GM23338 (cell line): ENCODE measurements around the gene PIGU. TPM values are rescaled to one million over a fixed set of nuclear protein-coding genes. Genes with fewer than 3 reads are reported as not detected.

Source experiments
- ATAC-seq: fragments of 200-7000 bp; cut with Tn5 transposase; 3 replicates; pipeline ENCODE4 v1.9.1; 2020
- DNase-seq: peaks from one replicate; pipeline ENCODE4 v3.0.0-alpha.2; 2015; ENCODE audit warnings: low spot score
- H2AFZ ChIP-seq: fragments of 200-600 bp; sonication (generic); 2 replicates; pipeline ENCODE4 v1.8.0; 2016; ENCODE audit warnings: antibody characterized with exemption, mild to moderate bottlenecking, moderate library complexity
- H3F3A ChIP-seq: fragments of 200-600 bp; sonication (generic); replicated peaks from 2 replicates; pipeline ENCODE4 v1.8.0; 2017; ENCODE audit warnings: antibody characterized with exemption, mixed run types, low read depth
- H3K27ac ChIP-seq: fragments of 200-600 bp; sonication (generic); 2 replicates; pipeline ENCODE4 v1.6.1; 2016; ENCODE audit warnings: low read depth
- H3K27me3 ChIP-seq: fragments of 200-600 bp; sonication (generic); 2 replicates; pipeline ENCODE4 v1.8.0; 2016; ENCODE audit warnings: mild to moderate bottlenecking, mixed run types, moderate library complexity; ENCODE audit not compliant: insufficient read depth
- H3K36me3 ChIP-seq: fragments of 200-600 bp; sonication (generic); 2 replicates; pipeline ENCODE4 v1.8.0; 2016; ENCODE audit warnings: mild to moderate bottlenecking; ENCODE audit not compliant: insufficient read depth
- H3K4me1 ChIP-seq: fragments of 200-600 bp; sonication (generic); 2 replicates; pipeline ENCODE4 v1.8.0; 2016; ENCODE audit warnings: mild to moderate bottlenecking, moderate library complexity; ENCODE audit not compliant: insufficient read depth
- H3K4me2 ChIP-seq: fragments of 200-600 bp; sonication (generic); 2 replicates; pipeline ENCODE4 v1.7.1; 2017; ENCODE audit warnings: mixed run types
- H3K4me3 ChIP-seq: fragments of 200-600 bp; sonication (generic); 2 replicates; pipeline ENCODE4 v1.6.1; 2016; ENCODE audit warnings: mixed run types
- H3K79me2 ChIP-seq: fragments of 200-600 bp; sonication (generic); replicated peaks from 2 replicates; pipeline ENCODE4 v1.8.0; 2017; ENCODE audit warnings: mild to moderate bottlenecking; ENCODE audit not compliant: insufficient read depth
- H3K9me2 ChIP-seq: fragments of 200-600 bp; sonication (generic); 2 replicates; pipeline ENCODE4 v1.8.0; 2017; ENCODE audit not compliant: insufficient read depth
- H4K20me1 ChIP-seq: fragments of 200-600 bp; sonication (generic); replicated peaks from 2 replicates; pipeline ENCODE4 v1.8.0; 2017; ENCODE audit warnings: mild to moderate bottlenecking; ENCODE audit not compliant: insufficient read depth
- H3K27ac Mint-ChIP-seq: 2 replicates; pipeline ENCODE4 v1.8.0; 2020; ENCODE audit warnings: inconsistent platforms, mild to moderate bottlenecking, moderate library complexity, mixed read lengths
- H3K27me3 Mint-ChIP-seq: 3 replicates; pipeline ENCODE4 v1.8.0; 2022; ENCODE audit warnings: low read depth, mild to moderate bottlenecking, moderate library complexity, mixed read lengths, inconsistent platforms; ENCODE audit not compliant: insufficient read depth, poor library complexity
- H3K36me3 Mint-ChIP-seq: 3 replicates; pipeline ENCODE4 v1.8.0; 2021; ENCODE audit warnings: low read depth, mild to moderate bottlenecking, inconsistent platforms, moderate library complexity, mixed read lengths
- H3K4me1 Mint-ChIP-seq: 3 replicates; pipeline ENCODE4 v1.8.0; 2020; ENCODE audit warnings: mild to moderate bottlenecking, inconsistent platforms, mixed read lengths
- H3K4me3 Mint-ChIP-seq: 3 replicates; pipeline ENCODE4 v1.8.0; 2021; ENCODE audit warnings: moderate library complexity, mild to moderate bottlenecking, inconsistent platforms, mixed read lengths
- H3K9me3 Mint-ChIP-seq: 3 replicates; pipeline ENCODE4 v1.8.0; 2020; ENCODE audit warnings: moderate library complexity, mild to moderate bottlenecking, inconsistent platforms, mixed read lengths
- CREB1 ChIP-seq: fragments of 250-450 bp; sonication (Bioruptor Pico); IDR thresholded peaks from 2 replicates; pipeline ENCODE4 v1.5.0; 2020; ENCODE audit warnings: low read depth, mild to moderate bottlenecking, moderate library complexity
- CTCF ChIP-seq, 2 experiments: fragments of 200-600 bp in 1 of 2; sonication (generic) in 1 of 2; conservative IDR thresholded peaks; 2 replicates each; pipeline versions ENCODE4 v1.5.1 to v1.6.1; 2016 to 2017; ENCODE audit warnings: antibody characterized with exemption in 2 of 2, low read depth in 2 of 2, mild to moderate bottlenecking in 2 of 2, moderate library complexity in 1 of 2
- EZH2 ChIP-seq: fragments of 200-600 bp; sonication (generic); IDR thresholded peaks from one replicate; pipeline ENCODE4 v1.8.0; 2017; ENCODE audit warnings: antibody characterized with exemption, mild to moderate bottlenecking, low read depth; ENCODE audit not compliant: unreplicated experiment
- EZH2phosphoT487 ChIP-seq: fragments of 200-600 bp; sonication (generic); IDR thresholded peaks from one replicate; pipeline ENCODE4 v1.8.1; 2018; ENCODE audit warnings: antibody characterized with exemption; ENCODE audit not compliant: unreplicated experiment
- JUNB ChIP-seq: IDR thresholded peaks from one replicate; pipeline ENCODE4 v1.6.1; 2016; ENCODE audit warnings: antibody characterized with exemption; ENCODE audit not compliant: unreplicated experiment
- NANOG ChIP-seq: IDR thresholded peaks from 2 replicates; pipeline ENCODE4 v1.6.1; 2016; ENCODE audit warnings: antibody characterized with exemption, borderline replicate concordance
- POLR2AphosphoS5 ChIP-seq: IDR thresholded peaks from 2 replicates; pipeline ENCODE4 v1.6.1; 2016; ENCODE audit warnings: antibody characterized with exemption, low read depth
- REST ChIP-seq: IDR thresholded peaks from one replicate; pipeline ENCODE4 v1.6.1; 2018; ENCODE audit warnings: antibody characterized with exemption; ENCODE audit not compliant: unreplicated experiment
- STAT1 ChIP-seq: IDR thresholded peaks from one replicate; pipeline ENCODE4 v1.6.1; 2016; ENCODE audit warnings: antibody characterized with exemption; ENCODE audit not compliant: unreplicated experiment
- ZNF114 ChIP-seq: fragments of 250-450 bp; sonication (Bioruptor Pico); IDR thresholded peaks from 2 replicates; pipeline ENCODE4 v1.5.0; 2020; ENCODE audit warnings: mild to moderate bottlenecking, moderate library complexity
- ZNF331 ChIP-seq: fragments of 250-450 bp; sonication (Bioruptor Pico); IDR thresholded peaks from 2 replicates; pipeline ENCODE4 v1.5.0; 2020; ENCODE audit warnings: low read depth, mild to moderate bottlenecking, moderate library complexity
- polyA plus RNA-seq: library from polyadenylated mRNA; unstranded; fragments of >200 nt; fragmentation: Nextera tagmentation; extraction: Ambion mirVana; gene quantifications from 2 replicates; pipeline ENCODE4 v1.2.1, GENCODE V29; 2016
- total RNA-seq: library from RNA; depleted of rRNA; stranded (reverse); fragments of >200 nt; shearing (Covaris generic); gene quantifications from 2 replicates; pipeline ENCODE4 v1.2.3, GENCODE V29; 2014
- TF ChIP-seq, protein P1 (sequence below): IDR thresholded peaks from 2 replicates; pipeline ENCODE4 v1.6.1; 2016; ENCODE audit warnings: antibody characterized with exemption

The PIGU gene
- total and polyA plus RNA-seq, 2 experiments from 2014 or later = 24.3 to 28.9 TPM

DNA sequence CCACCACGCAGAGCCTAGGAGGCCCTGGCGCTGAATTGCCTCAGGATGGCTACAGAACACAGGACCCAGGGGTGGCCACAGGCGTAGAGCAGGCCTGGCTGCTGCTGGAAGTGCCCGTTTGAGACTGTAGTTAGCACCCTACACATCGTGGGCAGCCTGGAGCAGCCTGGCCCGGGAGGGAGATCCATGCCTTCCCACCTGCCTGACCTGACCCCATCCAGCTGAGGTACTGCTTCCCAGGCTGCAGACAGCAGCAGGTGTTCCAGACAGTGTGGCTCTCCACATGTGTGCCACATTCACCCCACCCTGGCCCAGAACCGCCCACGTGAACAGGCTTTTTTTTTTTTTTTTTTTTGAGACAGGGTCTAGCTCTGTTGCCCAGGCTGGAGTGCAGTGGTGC, 139.2 kb downstream of the PIGU start (continued):
- TF ChIP-seq CTCF (conservative IDR thresholded peaks at IDR 0.05; ENCODE audit: low read depth in 2 of 2) (no peak), REST (no peak), JUNB (no peak), CREB1 (CRISPR knock-in tag) (no peak), ZNF331 (CRISPR knock-in tag) (no peak), POLR2AphosphoS5 (no peak), STAT1 (no peak), NANOG (no peak), ZNF114 (CRISPR knock-in tag) (no peak), EZH2 (no peak)
- TF ChIP-seq, protein P1, sequence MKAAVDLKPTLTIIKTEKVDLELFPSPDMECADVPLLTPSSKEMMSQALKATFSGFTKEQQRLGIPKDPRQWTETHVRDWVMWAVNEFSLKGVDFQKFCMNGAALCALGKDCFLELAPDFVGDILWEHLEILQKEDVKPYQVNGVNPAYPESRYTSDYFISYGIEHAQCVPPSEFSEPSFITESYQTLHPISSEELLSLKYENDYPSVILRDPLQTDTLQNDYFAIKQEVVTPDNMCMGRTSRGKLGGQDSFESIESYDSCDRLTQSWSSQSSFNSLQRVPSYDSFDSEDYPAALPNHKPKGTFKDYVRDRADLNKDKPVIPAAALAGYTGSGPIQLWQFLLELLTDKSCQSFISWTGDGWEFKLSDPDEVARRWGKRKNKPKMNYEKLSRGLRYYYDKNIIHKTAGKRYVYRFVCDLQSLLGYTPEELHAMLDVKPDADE = no peak

DNA sequence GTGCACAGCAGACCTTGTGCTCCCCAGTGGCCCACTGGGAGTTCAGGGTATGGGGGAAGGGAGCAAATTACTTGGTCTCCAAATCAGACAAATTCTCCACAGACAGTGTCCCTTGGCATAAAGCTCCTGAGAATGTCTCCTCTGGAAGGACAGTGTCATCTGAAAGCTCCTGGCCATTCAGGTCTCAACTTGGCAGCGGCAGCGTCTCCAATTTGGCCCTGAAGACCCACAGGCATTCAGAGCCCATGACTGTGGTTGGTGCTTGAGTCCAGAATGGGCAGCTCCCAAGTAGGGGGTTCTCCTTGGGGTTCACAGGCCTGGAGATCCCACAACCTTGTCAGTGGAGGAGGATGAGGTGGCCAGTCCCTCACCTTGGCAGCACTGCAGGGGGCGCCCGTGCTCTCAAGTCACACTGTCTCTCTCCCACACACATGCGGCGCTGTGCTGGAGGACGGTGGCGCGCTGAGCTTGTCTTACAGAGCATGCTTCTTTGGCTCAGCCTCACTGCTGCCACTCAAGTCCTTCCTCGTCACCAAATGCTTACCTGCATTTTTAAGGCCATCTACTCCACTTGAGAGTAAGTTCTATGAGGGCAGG, 140.0 kb downstream of the PIGU start:
- ATAC-seq = peak; percentile 86
- Mint-ChIP-seq H3K36me3 (peaks cover 45% of the 10 kb centered on the region), H3K9me3 (no peaks in the 10 kb centered on the region), H3K4me3 (no peak overlapping the region), H3K4me1 (no peaks in the 10 kb centered on the region), H3K27me3 (peaks cover 9% of the 10 kb centered on the region), H3K27ac (no peak overlapping the region)
- Histone ChIP-seq H2AFZ (no peak overlapping the region), H3K9me2 (no peaks in the 10 kb centered on the region), H3K4me1 (no peaks in the 10 kb centered on the region), H3K4me3 (no peak overlapping the region), H3K79me2 (no peaks in the 10 kb centered on the region), H4K20me1 (no peaks in the 10 kb centered on the region; the same call in 1 of the 2 replicates), H3K4me2 (no peak overlapping the region), H3K27ac (no peak overlapping the region), H3K27me3 (no peaks in the 10 kb centered on the region), H3F3A (0 out of 2 replicates have a peak, but pooled peaks cover 4% of the 10 kb centered on the region), H3K36me3 (peaks cover 11% of the 10 kb centered on the region)
- DNase-seq = peak; percentile 80
- TF ChIP-seq EZH2phosphoT487 = no peak
- peak; percentile 49 to 77 for TF ChIP-seq CTCF (conservative IDR thresholded peaks at IDR 0.05; ENCODE audit: low read depth in 2 of 2)
